ENCODE data around the gene HYAL4. TPM values are rescaled to one million over a fixed set of nuclear protein-coding genes. Genes with fewer than 3 reads are reported as not detected.
"Not testable (repeated sequence)": the region's sequence is repeated elsewhere in the genome, so short reads cannot be mapped to it uniquely, and the experiment has no call there.

HYAL4 gene
- total RNA-seq, 4 donors from 2014 or later = 1.5 to 2.9 (median 2.2) TPM; not detected in 1

DNA sequence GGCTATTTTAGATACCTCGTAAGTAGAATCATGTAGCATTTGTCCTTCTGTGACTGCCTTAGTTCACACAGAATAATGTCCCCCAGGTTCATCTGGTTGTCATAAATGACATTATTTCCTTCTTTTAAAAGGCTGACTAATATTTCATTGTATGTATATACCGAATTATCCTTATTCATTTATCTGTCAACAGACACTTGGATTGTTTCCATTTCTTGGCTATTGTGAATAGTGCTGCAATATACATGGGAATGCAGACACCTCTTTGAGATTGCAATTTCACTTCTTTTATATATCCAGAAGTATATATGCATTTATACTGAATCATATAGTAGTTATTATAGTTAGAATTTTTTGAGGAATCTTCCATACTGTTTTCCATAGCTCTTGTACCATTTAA, 24.1 kb upstream of the HYAL4 start:
- no peak for TF ChIP-seq POLR2A (IDR thresholded peaks at IDR 0.05)
- TF ChIP-seq CTCF (IDR thresholded peaks at IDR 0.05) = no peak
- WGBS, 2 donors = 75 to 93% methylated on average over 2 of the region's 2 CpGs
- H3K4me3 ChIP-seq (ENCODE audit: low read depth, poor library complexity, severe bottlenecking) = no peak overlapping the region
- intact Hi-C loops (cut with DNase I; ENCODE audit: low total_unique reads) = no loop called here
- no peak for DNase-seq (ENCODE audit: low spot score in 2 of 2)

GRCh38 chr7:123821320-123821719, 23.6 kb upstream of the HYAL4 start:
- intact Hi-C loops (cut with DNase I; ENCODE audit: low total_unique reads) = no loop called here
- H3K4me3 ChIP-seq (ENCODE audit: low read depth, poor library complexity, severe bottlenecking) = no peak overlapping the region
- 89 to 100% methylated on average over 1 of the region's 1 CpG for WGBS, 2 donors
- no peak for DNase-seq (ENCODE audit: low spot score in 2 of 2)
- no peak for TF ChIP-seq POLR2A (IDR thresholded peaks at IDR 0.05)
- no peak for TF ChIP-seq CTCF (IDR thresholded peaks at IDR 0.05)

DNA sequence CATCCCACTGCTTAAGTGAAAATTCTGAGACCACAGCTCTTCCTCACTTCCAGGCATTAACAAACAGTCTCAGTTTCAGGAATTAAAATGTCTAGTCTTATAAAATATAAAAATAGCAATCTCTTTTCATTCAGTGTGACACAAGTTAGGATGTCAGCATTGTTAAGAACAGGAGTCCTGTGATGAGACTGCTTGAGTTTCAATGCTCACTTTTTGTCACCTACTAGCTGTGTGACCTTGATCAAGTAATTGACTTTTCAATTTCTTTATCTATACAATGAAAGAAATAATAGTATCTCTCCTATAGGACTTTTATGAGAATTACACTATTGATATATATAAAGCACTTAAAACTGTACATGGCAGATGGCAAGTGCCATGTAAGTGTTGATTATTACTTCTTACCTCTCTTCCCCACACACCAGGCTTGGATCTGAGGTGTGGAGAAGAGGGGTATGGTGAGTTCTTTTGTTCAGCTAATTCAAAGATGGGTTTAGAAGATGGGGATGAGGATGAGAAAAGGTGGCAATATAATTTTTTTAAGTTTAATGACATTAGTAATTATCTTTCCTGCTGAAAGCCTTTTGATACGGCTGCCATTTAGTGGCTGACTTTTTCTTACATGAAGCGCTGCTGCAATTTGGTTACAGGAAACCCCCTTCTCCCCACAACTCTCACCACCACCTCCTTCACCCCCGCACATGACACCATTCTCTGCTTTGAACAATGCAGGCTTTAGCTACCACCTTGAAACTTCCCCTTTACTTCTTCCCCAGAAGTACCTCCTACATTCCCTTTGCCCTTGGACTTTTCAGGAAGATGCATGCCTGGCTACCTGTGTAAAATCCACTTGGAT, 20.8 kb upstream of the HYAL4 start:
- TF ChIP-seq CTCF (IDR thresholded peaks at IDR 0.05) (no peak), POLR2A (IDR thresholded peaks at IDR 0.05) (no peak)
- intact Hi-C loops (cut with DNase I; ENCODE audit: low total_unique reads) = no loop called here
- no peak overlapping the region for H3K4me3 ChIP-seq (ENCODE audit: low read depth, poor library complexity, severe bottlenecking)
- DNase-seq (ENCODE audit: low spot score in 2 of 2) = no peak
- WGBS, 2 donors = 74 to 78% methylated on average over 3 of the region's 3 CpGs

DNA sequence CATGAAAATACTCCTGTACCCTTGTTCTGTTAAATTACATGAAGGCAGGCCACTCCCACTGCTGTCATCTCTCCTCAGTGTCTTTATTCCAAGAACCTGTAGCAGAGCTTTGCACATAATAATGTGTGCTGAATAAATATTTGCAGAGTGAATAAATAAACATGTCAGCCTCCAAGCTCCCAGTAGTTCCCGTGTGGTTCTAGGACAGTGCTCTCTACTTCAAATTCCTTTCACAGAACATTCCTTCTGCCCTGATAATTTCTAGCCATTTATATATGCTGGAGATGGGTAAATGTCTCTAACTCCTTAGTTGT, 20.3 kb upstream of the HYAL4 start:
- TF ChIP-seq POLR2A (IDR thresholded peaks at IDR 0.05) (no peak), CTCF (IDR thresholded peaks at IDR 0.05) (no peak)
- 48 to 54% methylated on average over 1 of the region's 1 CpG for WGBS, 2 donors
- no peak for DNase-seq (ENCODE audit: low spot score in 2 of 2)
- intact Hi-C loops (cut with DNase I; ENCODE audit: low total_unique reads) = no loop called here
- no peak overlapping the region for H3K4me3 ChIP-seq (ENCODE audit: low read depth, poor library complexity, severe bottlenecking)

DNA sequence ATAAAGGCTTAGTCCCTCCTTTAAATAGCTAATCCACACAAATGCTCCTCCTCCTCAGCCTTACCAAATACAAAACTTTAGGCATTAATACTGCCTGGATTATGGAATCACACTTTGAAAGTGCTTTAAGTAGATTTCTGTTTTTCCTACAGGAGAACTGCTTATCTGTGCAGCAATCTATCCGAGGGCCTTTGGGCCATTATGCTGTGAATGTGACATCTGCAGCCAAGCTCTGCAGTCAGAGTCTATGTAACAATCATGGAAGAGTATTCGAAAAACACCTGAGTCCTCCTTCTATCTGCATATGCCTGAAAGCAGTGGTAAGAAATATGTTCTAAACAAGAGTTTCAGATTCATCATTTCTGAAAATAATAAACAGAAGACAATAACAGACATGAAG, 16.2 kb upstream of the HYAL4 start:
- DNase-seq (ENCODE audit: low spot score in 2 of 2) = no peak
- H3K4me3 ChIP-seq (ENCODE audit: low read depth, poor library complexity, severe bottlenecking) = no peak overlapping the region
- TF ChIP-seq CTCF (IDR thresholded peaks at IDR 0.05) = no peak
- no peak for TF ChIP-seq POLR2A (IDR thresholded peaks at IDR 0.05)
- intact Hi-C loops (cut with DNase I; ENCODE audit: low total_unique reads) = no loop called here
- 51 to 60% methylated on average over 2 of the region's 2 CpGs for WGBS, 2 donors

DNA sequence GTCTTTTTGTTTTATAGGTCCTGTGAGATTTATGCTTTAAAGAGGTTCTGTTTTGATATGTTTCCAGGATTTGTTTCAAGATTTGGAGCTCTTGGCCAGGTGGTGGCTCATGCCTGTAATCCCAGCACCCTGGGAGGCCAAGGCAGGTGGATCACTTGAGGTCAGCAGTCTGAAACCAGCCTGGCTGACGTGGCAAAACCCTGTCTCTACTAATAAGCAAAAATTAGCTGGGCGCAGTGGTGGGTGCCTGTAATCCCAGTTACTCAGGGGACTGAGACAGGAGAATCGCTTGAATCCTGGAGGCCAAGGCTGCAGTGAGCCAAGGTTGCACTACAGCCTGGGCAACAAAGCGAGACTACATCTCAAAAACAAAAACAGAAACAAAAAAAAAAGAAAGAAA, 8.3 kb upstream of the HYAL4 start:
- no peak overlapping the region for H3K4me3 ChIP-seq (ENCODE audit: low read depth, poor library complexity, severe bottlenecking)
- TF ChIP-seq CTCF (IDR thresholded peaks at IDR 0.05) (no peak), POLR2A (IDR thresholded peaks at IDR 0.05) (no peak)
- no peak for DNase-seq (ENCODE audit: low spot score in 2 of 2)
- WGBS, 2 donors = 81 to 87% methylated on average over 4 of the region's 4 CpGs
- intact Hi-C loops (cut with DNase I; ENCODE audit: low total_unique reads) = no loop called here

GRCh38 chr7:123839106-123839505, 5.9 kb upstream of the HYAL4 start:
- intact Hi-C loops (cut with DNase I; ENCODE audit: low total_unique reads); DNase-seq (ENCODE audit: low spot score in 2 of 2); H3K4me3 ChIP-seq (ENCODE audit: low read depth, poor library complexity, severe bottlenecking): not testable (repeated sequence)
- 97 to 100% methylated on average over 2 of the region's 2 CpGs for WGBS, 2 donors

DNA sequence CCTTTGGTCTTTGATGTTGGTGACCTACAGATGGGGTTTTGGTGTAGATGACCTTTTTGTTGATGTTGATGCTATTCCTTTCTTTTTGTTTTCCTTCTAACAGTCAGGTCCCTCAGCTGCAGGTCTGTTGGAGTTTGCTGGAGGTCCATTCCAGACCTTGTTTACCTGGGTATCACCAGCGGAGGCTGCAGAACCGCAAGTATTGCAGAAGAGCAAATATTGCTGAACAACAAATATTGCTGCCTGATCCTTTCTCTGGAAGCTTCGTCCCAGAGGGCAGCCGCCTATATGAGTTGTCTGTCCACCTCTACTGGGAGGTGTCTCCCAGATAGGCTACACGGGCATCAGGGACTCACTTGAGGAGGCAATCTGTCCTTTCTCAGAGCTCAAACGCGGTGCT, 827 bp upstream of the HYAL4 start:
- 90 to 97% methylated on average over 7 of the region's 7 CpGs for WGBS, 2 donors
- DNase-seq (ENCODE audit: low spot score in 2 of 2); intact Hi-C loops (cut with DNase I; ENCODE audit: low total_unique reads); H3K4me3 ChIP-seq (ENCODE audit: low read depth, poor library complexity, severe bottlenecking): not testable (repeated sequence)

Measured in lower leg skin (tissue), 4 donors.